ENCODE measurements around the gene SLC16A7.

DNA sequence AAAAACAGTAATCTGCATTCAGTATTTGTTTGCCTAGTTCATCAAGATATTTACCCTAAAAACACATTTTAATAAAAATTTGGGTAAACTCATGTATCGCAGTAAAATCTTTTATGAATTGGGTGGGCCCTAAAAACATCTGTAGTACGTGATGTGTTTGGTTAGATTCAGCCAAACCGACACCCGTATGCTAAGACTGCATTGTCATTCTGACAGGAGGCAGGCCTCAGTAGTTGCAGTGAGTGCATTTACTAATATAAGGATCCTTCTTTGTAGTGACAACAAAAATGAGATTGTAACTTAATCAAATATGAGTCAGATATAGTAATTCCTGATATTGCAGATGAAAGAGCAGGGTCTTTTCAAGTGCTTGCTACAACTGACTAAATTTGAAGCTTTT is 191.8 kb downstream of the SLC16A7 start:
- no peak for TF ChIP-seq KDM2B (CRISPR knock-in tag; IDR thresholded peaks at IDR 0.05)
- TF ChIP-seq POLR2A (conservative IDR thresholded peaks at IDR 0.05) = no peak
- TF ChIP-seq ZNF124 (CRISPR knock-in tag; IDR thresholded peaks at IDR 0.05) = no peak
- TF ChIP-seq, protein P1, sequence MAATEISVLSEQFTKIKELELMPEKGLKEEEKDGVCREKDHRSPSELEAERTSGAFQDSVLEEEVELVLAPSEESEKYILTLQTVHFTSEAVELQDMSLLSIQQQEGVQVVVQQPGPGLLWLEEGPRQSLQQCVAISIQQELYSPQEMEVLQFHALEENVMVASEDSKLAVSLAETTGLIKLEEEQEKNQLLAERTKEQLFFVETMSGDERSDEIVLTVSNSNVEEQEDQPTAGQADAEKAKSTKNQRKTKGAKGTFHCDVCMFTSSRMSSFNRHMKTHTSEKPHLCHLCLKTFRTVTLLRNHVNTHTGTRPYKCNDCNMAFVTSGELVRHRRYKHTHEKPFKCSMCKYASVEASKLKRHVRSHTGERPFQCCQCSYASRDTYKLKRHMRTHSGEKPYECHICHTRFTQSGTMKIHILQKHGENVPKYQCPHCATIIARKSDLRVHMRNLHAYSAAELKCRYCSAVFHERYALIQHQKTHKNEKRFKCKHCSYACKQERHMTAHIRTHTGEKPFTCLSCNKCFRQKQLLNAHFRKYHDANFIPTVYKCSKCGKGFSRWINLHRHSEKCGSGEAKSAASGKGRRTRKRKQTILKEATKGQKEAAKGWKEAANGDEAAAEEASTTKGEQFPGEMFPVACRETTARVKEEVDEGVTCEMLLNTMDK (IDR thresholded peaks at IDR 0.05; ENCODE audit: borderline replicate concordance, insufficient read depth, low read depth, low read length, poor library complexity, severe bottlenecking) = no peak
- TF ChIP-seq TCF3 (CRISPR knock-in tag; IDR thresholded peaks at IDR 0.05) = no peak
- no peak for TF ChIP-seq TAL1 (IDR thresholded peaks at IDR 0.05)
- no peak for TF ChIP-seq ARID2 (IDR thresholded peaks at IDR 0.05)
- no peak for TF ChIP-seq GABPA (tag; conservative IDR thresholded peaks at IDR 0.05; ENCODE audit: low read depth)
- no peak for TF ChIP-seq PRPF4 (IDR thresholded peaks at IDR 0.05; ENCODE audit: insufficient read depth, low read depth, low read length, poor library complexity, severe bottlenecking)
- TF ChIP-seq, protein P2, sequence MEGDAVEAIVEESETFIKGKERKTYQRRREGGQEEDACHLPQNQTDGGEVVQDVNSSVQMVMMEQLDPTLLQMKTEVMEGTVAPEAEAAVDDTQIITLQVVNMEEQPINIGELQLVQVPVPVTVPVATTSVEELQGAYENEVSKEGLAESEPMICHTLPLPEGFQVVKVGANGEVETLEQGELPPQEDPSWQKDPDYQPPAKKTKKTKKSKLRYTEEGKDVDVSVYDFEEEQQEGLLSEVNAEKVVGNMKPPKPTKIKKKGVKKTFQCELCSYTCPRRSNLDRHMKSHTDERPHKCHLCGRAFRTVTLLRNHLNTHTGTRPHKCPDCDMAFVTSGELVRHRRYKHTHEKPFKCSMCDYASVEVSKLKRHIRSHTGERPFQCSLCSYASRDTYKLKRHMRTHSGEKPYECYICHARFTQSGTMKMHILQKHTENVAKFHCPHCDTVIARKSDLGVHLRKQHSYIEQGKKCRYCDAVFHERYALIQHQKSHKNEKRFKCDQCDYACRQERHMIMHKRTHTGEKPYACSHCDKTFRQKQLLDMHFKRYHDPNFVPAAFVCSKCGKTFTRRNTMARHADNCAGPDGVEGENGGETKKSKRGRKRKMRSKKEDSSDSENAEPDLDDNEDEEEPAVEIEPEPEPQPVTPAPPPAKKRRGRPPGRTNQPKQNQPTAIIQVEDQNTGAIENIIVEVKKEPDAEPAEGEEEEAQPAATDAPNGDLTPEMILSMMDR (IDR thresholded peaks at IDR 0.05 in 2 of 3, conservative IDR thresholded peaks at IDR 0.05 in 1 of 3; ENCODE audit: insufficient read depth in 2 of 3, low read depth in 1 of 3, low read length in 3 of 3) = no peak
